A549 (cell line): ENCODE measurements around the gene PPP6C. TPM values are rescaled to one million over a fixed set of nuclear protein-coding genes. Genes with fewer than 3 reads are reported as not detected.

Source experiments
- ATAC-seq, 2 experiments: fragments of 200-7000 bp in 1 of 2; fragments of >200 bp in 1 of 2; cut with Nextera tagmentation in 1 of 2; cut with Tn5 transposase in 1 of 2; 3 replicates each; pipeline versions ENCODE4 v1.8.0 to v1.9.1; 2018 to 2020; ENCODE audit warnings: mild to moderate bottlenecking in 1 of 2, moderate library complexity in 1 of 2
- CTCF ChIA-PET: fragments of 300-600 bp; sonication (Branson Sonifier 250); formaldehyde crosslinking; extraction: SDS; loops from one replicate; lab custom pipeline; 2021; ENCODE audit warnings: antibody characterized with exemption, inconsistent platforms; lab: Yijun Ruan, JAX
- POLR2A ChIA-PET: fragments of 350-600 bp; formaldehyde crosslinking; extraction: SDS; loops from one replicate; lab custom pipeline; 2021; ENCODE audit warnings: antibody characterized with exemption, inconsistent platforms; lab: Yijun Ruan, JAX
- DNase-seq, 2 experiments: peaks; one replicate each; pipeline versions ENCODE4 v3.0.0 to v3.0.0-alpha.2; 2011 to 2016; ENCODE audit warnings: low read depth in 1 of 2, low spot score in 1 of 2
- FAIRE-seq: peaks from 2 replicates; lab custom pipeline; 2011; peaks lifted over from hg19 to GRCh38; lab: Jason Lieb, UNC
- H3K27ac ChIP-seq, 2 experiments: fragments of >200 bp; sonication (Bioruptor Twin); formaldehyde crosslinking; 3 replicates each; pipeline ENCODE4 v1.5.1; 2016 to 2017
- H3K4me1 ChIP-seq: fragments of >200 bp; sonication (Bioruptor Twin); formaldehyde crosslinking; 3 replicates; pipeline ENCODE4 v1.6.1; 2016
- H3K4me2 ChIP-seq: fragments of >200 bp; sonication (Bioruptor Twin); formaldehyde crosslinking; 3 replicates; pipeline ENCODE4 v1.6.1; 2016
- H3K4me3 ChIP-seq: fragments of >200 bp; sonication (Bioruptor Twin); formaldehyde crosslinking; 3 replicates; pipeline ENCODE4 v1.5.1; 2016
- H3K9me3 ChIP-seq: fragments of >200 bp; sonication (Bioruptor Twin); formaldehyde crosslinking; 3 replicates; pipeline ENCODE4 v1.6.1; 2016
- CEBPB ChIP-seq, 2 experiments: fragments of >200 bp in 1 of 2; sonication (Bioruptor Twin) in 1 of 2; formaldehyde crosslinking in 1 of 2; IDR thresholded peaks; 2 replicates each; pipeline ENCODE4 v1.6.1; 2012 to 2016
- EHF ChIP-seq: fragments of 250-450 bp; sonication (Bioruptor Pico); IDR thresholded peaks from 2 replicates; pipeline ENCODE4 v1.5.0; 2020; ENCODE audit warnings: mild to moderate bottlenecking
- ESRRA ChIP-seq: fragments of 150-350 bp; IDR thresholded peaks from 2 replicates; pipeline ENCODE4 v1.6.1; 2014; ENCODE audit warnings: mild to moderate bottlenecking, low read length, borderline replicate concordance
- FOSB ChIP-seq: fragments of 250-450 bp; sonication (Bioruptor Pico); IDR thresholded peaks from 2 replicates; pipeline ENCODE4 v1.5.0; 2020; ENCODE audit warnings: mild to moderate bottlenecking, moderate library complexity
- FOSL2 ChIP-seq, 2 experiments: fragments of 450-650 bp in 1 of 2; fragments of >200 bp in 1 of 2; sonication (Bioruptor Twin) in 1 of 2; formaldehyde crosslinking; IDR thresholded peaks; 2 replicates each; pipeline versions ENCODE4 v1.5.0 to v1.6.1; 2016 to 2020; ENCODE audit warnings: mild to moderate bottlenecking in 1 of 2, moderate library complexity in 1 of 2
- HMGXB4 ChIP-seq: fragments of 250-450 bp; sonication (Bioruptor Pico); IDR thresholded peaks from 2 replicates; pipeline ENCODE4 v1.5.0; 2021; ENCODE audit warnings: mild to moderate bottlenecking, moderate library complexity, borderline replicate concordance
- HOXA7 ChIP-seq: fragments of 250-450 bp; sonication (Bioruptor Pico); IDR thresholded peaks from 2 replicates; pipeline ENCODE4 v1.5.0; 2020; ENCODE audit warnings: mild to moderate bottlenecking, moderate library complexity
- HOXB13 ChIP-seq: fragments of 250-450 bp; sonication (Bioruptor Pico); IDR thresholded peaks from 2 replicates; pipeline ENCODE4 v1.5.0; 2020; ENCODE audit warnings: low read depth, mild to moderate bottlenecking, moderate library complexity
- NPAS2 ChIP-seq: fragments of 250-450 bp; sonication (Bioruptor Pico); IDR thresholded peaks from 2 replicates; pipeline ENCODE4 v1.8.0; 2022; ENCODE audit warnings: mild to moderate bottlenecking, moderate library complexity, borderline replicate concordance
- PBX3 ChIP-seq: IDR thresholded peaks from 2 replicates; pipeline ENCODE4 v1.6.1; 2012
- RAD21 ChIP-seq, 2 experiments: fragments of >200 bp in 1 of 2; sonication (Bioruptor Twin) in 1 of 2; formaldehyde crosslinking in 1 of 2; IDR thresholded peaks in 1 of 2; conservative IDR thresholded peaks in 1 of 2; 2 replicates in 1 of 2; 3 replicates in 1 of 2; pipeline ENCODE4 v1.6.1; 2012 to 2018; ENCODE audit warnings: inconsistent platforms in 1 of 2
- RCOR1 ChIP-seq: fragments of 150-350 bp; IDR thresholded peaks from 2 replicates; pipeline ENCODE4 v1.6.1; 2014; ENCODE audit warnings: antibody characterized with exemption, low read length, low read depth
- REST ChIP-seq: fragments of 200-600 bp; sonication (generic); IDR thresholded peaks from 2 replicates; pipeline ENCODE4 v1.6.1; 2016; ENCODE audit warnings: antibody characterized with exemption, mild to moderate bottlenecking, moderate library complexity
- RNF2 ChIP-seq: fragments of 200-600 bp; sonication (generic); IDR thresholded peaks from 2 replicates; pipeline ENCODE4 v1.6.1; 2016; ENCODE audit warnings: low read depth, mild to moderate bottlenecking, antibody characterized with exemption, moderate library complexity, borderline replicate concordance
- SREBF2 ChIP-seq: fragments of 450-650 bp; IDR thresholded peaks from 2 replicates; pipeline ENCODE4 v1.6.1; 2014; ENCODE audit warnings: mild to moderate bottlenecking, moderate library complexity
- TFCP2L1 ChIP-seq: fragments of 250-450 bp; sonication (Bioruptor Pico); IDR thresholded peaks from 2 replicates; pipeline ENCODE4 v1.5.0; 2021; ENCODE audit warnings: mild to moderate bottlenecking
- ZC3H11A ChIP-seq: fragments of 450-650 bp; IDR thresholded peaks from 2 replicates; pipeline ENCODE4 v1.6.1; 2014; ENCODE audit warnings: antibody characterized with exemption, mild to moderate bottlenecking
- ZFP36 ChIP-seq: fragments of 450-650 bp; IDR thresholded peaks from 2 replicates; pipeline ENCODE4 v1.6.1; 2014; ENCODE audit warnings: borderline replicate concordance; ENCODE audit not compliant: partially characterized antibody
- ZNF302 ChIP-seq: fragments of 250-450 bp; sonication (Bioruptor Pico); IDR thresholded peaks from 2 replicates; pipeline ENCODE4 v1.9.0; 2021; ENCODE audit warnings: inconsistent platforms, mild to moderate bottlenecking, moderate library complexity
- WGBS: methylation state at CpG from one replicate; pipeline ENCODE4 v1.1.6; 2017; ENCODE audit errors: missing lambda C conversion rate; 5-methylcytosine and 5-hydroxymethylcytosine counted together
- polyA plus RNA-seq, 4 experiments: library from polyadenylated mRNA; depleted of rRNA in 3 of 4; stranded (reverse); fragments of >200 nt; fragmentation: RNase III in 1 of 4; extraction: RNeasy Plus Mini Kit Qiagen cat#74134 plus additional on column Dnase treatment in 1 of 4; gene quantifications; 2 replicates in 3 of 4; 3 replicates in 1 of 4; pipeline ENCODE4 v1.2.3, GENCODE V29; 2011 to 2017

The PPP6C gene
- polyA plus RNA-seq, 2 of the 4 experiments (the other 2 are of a cell fraction), result 25.3 to 36.2 TPM

GRCh38 chr9:125142560-125143376 lies 46.8 kb downstream of the PPP6C start:
- DNase-seq (no peak), ATAC-seq (no peak; a peak in 1 of 6 replicates)
- H3K4me2 ChIP-seq, result peak overlapping the region; percentile 85
- no peaks in the 10 kb centered on the region for H3K9me3 ChIP-seq
- H3K4me3 ChIP-seq, result peak overlapping the region; percentile 88
- H3K27ac ChIP-seq, result peak overlapping the region; percentile 89 to 95
- POLR2A ChIA-PET, result interaction anchor here (0.6 to 1.3 kb wide), 4 partner anchors 57 to 483 kb away, joined by 3 to 9 read pairs (median 4); partner anchors contain the start of genes ARPC5L and RPL35
- no peak for TF ChIP-seq FOSL2 (IDR thresholded peaks at IDR 0.05)
- TF ChIP-seq FOSL2 (CRISPR knock-in tag; IDR thresholded peaks at IDR 0.05), result no peak
- no peak for TF ChIP-seq ZFP36
- TF ChIP-seq ZC3H11A, result no peak
- no peak for TF ChIP-seq SREBF2
- TF ChIP-seq ESRRA, result no peak
- no peak for TF ChIP-seq FOSB (CRISPR knock-in tag)
- no peak for TF ChIP-seq HOXA7 (CRISPR knock-in tag)
- TF ChIP-seq PBX3, result no peak
- TF ChIP-seq HOXB13, result no peak
- TF ChIP-seq RCOR1, result no peak
- no peak for TF ChIP-seq REST
- no peak for TF ChIP-seq EHF (CRISPR knock-in tag)
- no peak for TF ChIP-seq RNF2
- TF ChIP-seq CEBPB (IDR thresholded peaks at IDR 0.05), result no peak
- no peak for TF ChIP-seq TFCP2L1 (CRISPR knock-in tag)
- TF ChIP-seq, all 56 proteins: peak for 0
- CTCF ChIA-PET, result interaction anchor here (0.7 to 2.2 kb wide), 16 partner anchors 9 to 371 kb away, joined by 3 to 14 read pairs (median 4); partner anchors contain the start of gene NR6A1
- no peak for FAIRE-seq
- peaks cover 9% of the 10 kb centered on the region; the same call in 2 of the 3 replicates for H3K4me1 ChIP-seq
- WGBS, result 14% methylated on average over 13 of the region's 54 CpGs

- Histone ChIP-seq H3K9me3 (no peaks in the 10 kb centered on the region), H3K4me3 (no peak overlapping the region), H3K27ac (no peak overlapping the region), H3K4me2 (peak overlapping the region; percentile 85; the same call in 1 of the 3 replicates), H3K4me1 (peaks cover 9% of the 10 kb centered on the region; the same call in 2 of the 3 replicates)
- ATAC-seq (no peak), FAIRE-seq (no peak), DNase-seq (no peak)
- POLR2A ChIA-PET, result no interaction called here
- 89% methylated on average over 4 of the region's 4 CpGs for WGBS
- CTCF ChIA-PET, result interaction anchor here (1.5 to 1.8 kb wide), 2 partner anchors 301 to 370 kb away, joined by 3 to 5 read pairs; partner anchors contain the start of gene NR6A1
- TF ChIP-seq NPAS2 (CRISPR knock-in tag) (no peak), HMGXB4 (no peak), HOXA7 (CRISPR knock-in tag) (no peak), ZNF302 (CRISPR knock-in tag) (no peak), RAD21 (conservative IDR thresholded peaks at IDR 0.05 in 1 of 2, IDR thresholded peaks at IDR 0.05 in 1 of 2) (no peak)
Observed at GRCh38 chr9:125141751-125142150, 47.9 kb downstream of the PPP6C start.
